Brain microvascular endothelial cell (primary cell): Measurements from ENCODE around the gene PPP1R11.
A peak's percentile ranks its signal among the peaks of the same experiment; 100 is the strongest.
"Not testable (repeated sequence)": the region's sequence is repeated elsewhere in the genome, so short reads cannot be mapped to it uniquely, and the experiment has no call there.

ENCODE experiments used
- DNase-seq: peaks from one replicate; pipeline ENCODE4 v3.0.0-alpha.2; 2020
- H3K27ac ChIP-seq: fragments of 250-450 bp; sonication (Bioruptor Pico); 2 replicates; pipeline ENCODE4 v1.5.1; 2020; ENCODE audit warnings: mild to moderate bottlenecking, moderate library complexity
- H3K27me3 ChIP-seq: fragments of 250-450 bp; sonication (Bioruptor Pico); replicated peaks from 2 replicates; pipeline ENCODE4 v1.5.1; 2020; ENCODE audit warnings: mild to moderate bottlenecking
- H3K36me3 ChIP-seq: fragments of 250-450 bp; sonication (Bioruptor Pico); replicated peaks from 2 replicates; pipeline ENCODE4 v1.5.1; 2020; ENCODE audit warnings: mild to moderate bottlenecking
- H3K4me3 ChIP-seq: 2 replicates; pipeline ENCODE4 v1.5.1; 2011; ENCODE audit warnings: low read depth, mild to moderate bottlenecking, control low read depth, low read length, moderate library complexity
- CTCF ChIP-seq: IDR thresholded peaks from 2 replicates; pipeline ENCODE4 v1.5.1; 2011; ENCODE audit warnings: low read depth, mild to moderate bottlenecking, moderate library complexity, low read length, control low read depth, inconsistent platforms; ENCODE audit errors: missing control alignments
- in situ Hi-C: cut with HindIII; loops from 2 replicates; pipeline ENCODE4 v1.10.0; 2017; ENCODE audit warnings: low sequenced_read_pairs, low pct_ligation_motif_present

Gene PPP1R11

GRCh38 chr6:30029588-30029987 is 37.4 kb upstream of the PPP1R11 start:
- Histone ChIP-seq H3K4me3 (no peak overlapping the region), H3K36me3 (no peaks in the 10 kb centered on the region), H3K27me3 (no peaks in the 10 kb centered on the region), H3K27ac (no peak overlapping the region)
- no peak for TF ChIP-seq CTCF
- in situ Hi-C loops: no loop called here
- DNase-seq: no peak

DNA sequence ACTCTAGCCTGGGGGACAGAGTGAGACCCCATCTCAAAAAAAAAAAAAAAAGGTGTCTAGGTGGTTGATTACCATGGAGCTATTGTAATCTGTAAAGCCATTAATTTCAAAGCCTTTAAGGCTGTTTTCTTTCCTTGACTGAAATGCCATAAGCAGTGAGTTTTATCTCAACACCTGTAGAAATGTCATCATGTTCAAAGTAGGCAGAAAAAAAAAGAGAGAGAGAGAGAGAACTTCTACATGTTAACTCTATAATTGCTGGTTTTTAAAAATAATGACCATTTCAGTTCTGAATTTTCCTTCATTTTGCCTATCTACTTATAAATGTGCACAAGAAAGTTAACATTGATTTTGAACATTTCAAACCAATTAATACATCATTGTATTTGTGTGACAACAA is 35.6 kb upstream of the PPP1R11 start:
- Histone ChIP-seq H3K27me3 (no peaks in the 10 kb centered on the region), H3K36me3 (no peaks in the 10 kb centered on the region), H3K4me3 (no peak overlapping the region), H3K27ac (no peak overlapping the region)
- in situ Hi-C loops: no loop called here
- no peak for DNase-seq
- no peak for TF ChIP-seq CTCF

- H3K27me3 ChIP-seq, DNase-seq, in situ Hi-C loops: not testable (repeated sequence)
Observed at GRCh38 chr6:30033440-30033839, 33.6 kb upstream of the PPP1R11 start.

GRCh38 chr6:30035784-30036183 is 31.2 kb upstream of the PPP1R11 start:
- in situ Hi-C loops: no loop called here
- Histone ChIP-seq H3K27ac (no peak overlapping the region), H3K27me3 (no peaks in the 10 kb centered on the region), H3K36me3 (no peaks in the 10 kb centered on the region), H3K4me3 (no peak overlapping the region)
- TF ChIP-seq CTCF: no peak
- DNase-seq: no peak

More at GRCh38 chr6:30033440-30033839, 33.6 kb upstream of the PPP1R11 start:
- H3K36me3 ChIP-seq, H3K27ac ChIP-seq, H3K4me3 ChIP-seq: not testable (repeated sequence)

GRCh38 chr6:30037182-30037788 is 29.7 kb upstream of the PPP1R11 start:
- DNase-seq: peak; percentile 18
- no peak overlapping the region for H3K4me3 ChIP-seq
- H3K36me3 ChIP-seq: no peaks in the 10 kb centered on the region
- TF ChIP-seq CTCF: peak; percentile 72
- in situ Hi-C loops: no loop called here
- H3K27ac ChIP-seq: no peak overlapping the region
- H3K27me3 ChIP-seq: no peaks in the 10 kb centered on the region

DNA sequence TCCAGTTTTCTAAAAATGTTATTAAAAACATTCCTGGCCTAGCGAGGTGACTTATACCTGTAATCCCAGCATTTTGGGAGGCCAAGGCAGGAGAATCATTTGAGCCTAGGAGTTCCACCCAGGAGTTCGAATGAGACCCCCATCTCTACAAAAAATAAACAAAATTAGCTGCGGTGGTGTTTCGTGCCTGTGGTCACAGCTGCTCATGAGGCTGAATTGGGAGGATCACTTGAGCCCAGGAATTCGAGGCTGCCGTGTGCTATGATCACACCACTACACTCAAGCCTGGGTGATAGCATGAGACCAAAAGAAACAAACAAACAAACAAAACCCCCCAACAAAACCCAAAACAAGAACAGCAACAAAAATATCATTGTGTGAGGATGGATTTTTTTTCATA is 25.8 kb upstream of the PPP1R11 start:
- H3K27ac ChIP-seq: no peak overlapping the region
- no peak for DNase-seq
- H3K27me3 ChIP-seq: no peaks in the 10 kb centered on the region
- no peaks in the 10 kb centered on the region for H3K36me3 ChIP-seq
- TF ChIP-seq CTCF: no peak
- in situ Hi-C loops: no loop called here
- H3K4me3 ChIP-seq: no peak overlapping the region
